ENCODE results near the gene ZNF540. TPM values are rescaled to one million over a fixed set of nuclear protein-coding genes. Genes with fewer than 3 reads are reported as not detected.

The ZNF540 gene
- total RNA-seq (10 to 100 TPM in 2 of 7 donors, 1 to 10 TPM in 5; 1.6 to 17.1 (median 8.8) TPM), polyA plus RNA-seq (1 to 10 TPM; 5.8 to 8.4 TPM)
- long read RNA-seq, donor 1, transcript ZNF540-201 (5 exons, 3,099 nt), result major isoform, 7 of 22 reads
- long read RNA-seq, donor 1, partial matches to known transcripts, result 6 of 22 reads
- long read RNA-seq, donor 1, other reads (novel, unspliced or antisense), result 5 of 22 reads
- long read RNA-seq, donor 2, partial matches to known transcripts, result 0 of 3 reads
- long read RNA-seq, donor 2, other reads (novel, unspliced or antisense), result 0 of 3 reads
- long read RNA-seq, donor 3, transcript ZNF540-201 (5 exons, 3,099 nt), result major isoform, 7 of 20 reads
- long read RNA-seq, donor 3, partial matches to known transcripts, result 1 of 20 reads
- long read RNA-seq, donor 3, other reads (novel, unspliced or antisense), result 9 of 20 reads

DNA sequence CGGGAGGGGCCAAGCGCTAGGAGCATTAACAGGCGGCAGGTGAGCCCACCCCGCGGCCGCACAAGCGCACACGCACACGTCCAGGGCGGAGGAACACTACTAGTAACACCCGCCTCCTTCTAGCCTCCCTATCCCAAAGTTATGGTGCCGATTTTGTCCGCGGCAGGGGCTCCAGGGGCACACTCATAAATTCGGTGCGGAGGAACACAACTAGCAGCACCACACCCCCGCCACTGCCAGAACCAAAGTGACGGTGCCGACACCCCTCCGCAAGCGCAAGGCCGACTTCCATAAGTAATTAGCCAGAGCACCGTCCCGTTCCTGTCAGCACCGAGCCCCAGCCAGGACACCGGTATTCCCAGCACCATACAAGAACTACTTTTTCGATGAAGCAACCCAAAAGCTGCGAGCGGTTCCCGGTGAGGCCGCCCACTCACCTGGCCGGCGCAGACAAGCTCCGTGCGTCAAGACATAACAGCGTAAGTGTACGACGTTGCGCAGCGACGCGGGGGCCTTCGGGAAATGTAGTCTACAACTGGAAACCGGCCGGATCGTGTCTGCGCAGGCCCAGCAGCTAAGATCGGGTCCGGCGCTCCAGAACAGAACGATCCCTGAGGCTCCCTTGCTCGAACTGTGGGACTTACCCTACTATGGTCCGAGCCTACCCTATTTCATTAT lies at the start of gene ZNF540, which contains the start of gene ZNF571:
TSS of gene ZNF540 (plus strand) at position 573 of the 678 bp plus-strand sequence. CDS start 3,572 bp downstream, outside the sequence.
TSS of gene ZNF571 (minus strand) at position 489 of the 678 bp plus-strand sequence. CDS start 8,116 bp downstream, outside the sequence.
- 0 to 1% (median 0%) methylated on average over 53 of the region's 53 CpGs for WGBS, 3 donors
- Histone ChIP-seq H3K36me3 (no peaks in the 10 kb centered on the region), H3K4me1 (ENCODE audit: insufficient read depth) (peaks cover 3% of the 10 kb centered on the region), H3K4me3 (peak within 1 kb of the TSS; percentile 60), H3K9me3 (peaks cover 0 to 13% of the 10 kb centered on the region in 2 donors), H3K27ac (peak within 1 kb of the TSS; percentile 75 to 89), H3K27me3 (no peaks in the 10 kb centered on the region)
- peak; percentile 93 to 96 (median 95) for DNase-seq
- TF ChIP-seq POLR2A (IDR thresholded peaks at IDR 0.05) (peak; percentile 63), EP300 (IDR thresholded peaks at IDR 0.05) (peak; percentile 59)
- TF ChIP-seq, protein P1, sequence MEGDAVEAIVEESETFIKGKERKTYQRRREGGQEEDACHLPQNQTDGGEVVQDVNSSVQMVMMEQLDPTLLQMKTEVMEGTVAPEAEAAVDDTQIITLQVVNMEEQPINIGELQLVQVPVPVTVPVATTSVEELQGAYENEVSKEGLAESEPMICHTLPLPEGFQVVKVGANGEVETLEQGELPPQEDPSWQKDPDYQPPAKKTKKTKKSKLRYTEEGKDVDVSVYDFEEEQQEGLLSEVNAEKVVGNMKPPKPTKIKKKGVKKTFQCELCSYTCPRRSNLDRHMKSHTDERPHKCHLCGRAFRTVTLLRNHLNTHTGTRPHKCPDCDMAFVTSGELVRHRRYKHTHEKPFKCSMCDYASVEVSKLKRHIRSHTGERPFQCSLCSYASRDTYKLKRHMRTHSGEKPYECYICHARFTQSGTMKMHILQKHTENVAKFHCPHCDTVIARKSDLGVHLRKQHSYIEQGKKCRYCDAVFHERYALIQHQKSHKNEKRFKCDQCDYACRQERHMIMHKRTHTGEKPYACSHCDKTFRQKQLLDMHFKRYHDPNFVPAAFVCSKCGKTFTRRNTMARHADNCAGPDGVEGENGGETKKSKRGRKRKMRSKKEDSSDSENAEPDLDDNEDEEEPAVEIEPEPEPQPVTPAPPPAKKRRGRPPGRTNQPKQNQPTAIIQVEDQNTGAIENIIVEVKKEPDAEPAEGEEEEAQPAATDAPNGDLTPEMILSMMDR (IDR thresholded peaks at IDR 0.05), result no peak
- intact Hi-C loops (cut with DNase I), result no loop called here

DNA sequence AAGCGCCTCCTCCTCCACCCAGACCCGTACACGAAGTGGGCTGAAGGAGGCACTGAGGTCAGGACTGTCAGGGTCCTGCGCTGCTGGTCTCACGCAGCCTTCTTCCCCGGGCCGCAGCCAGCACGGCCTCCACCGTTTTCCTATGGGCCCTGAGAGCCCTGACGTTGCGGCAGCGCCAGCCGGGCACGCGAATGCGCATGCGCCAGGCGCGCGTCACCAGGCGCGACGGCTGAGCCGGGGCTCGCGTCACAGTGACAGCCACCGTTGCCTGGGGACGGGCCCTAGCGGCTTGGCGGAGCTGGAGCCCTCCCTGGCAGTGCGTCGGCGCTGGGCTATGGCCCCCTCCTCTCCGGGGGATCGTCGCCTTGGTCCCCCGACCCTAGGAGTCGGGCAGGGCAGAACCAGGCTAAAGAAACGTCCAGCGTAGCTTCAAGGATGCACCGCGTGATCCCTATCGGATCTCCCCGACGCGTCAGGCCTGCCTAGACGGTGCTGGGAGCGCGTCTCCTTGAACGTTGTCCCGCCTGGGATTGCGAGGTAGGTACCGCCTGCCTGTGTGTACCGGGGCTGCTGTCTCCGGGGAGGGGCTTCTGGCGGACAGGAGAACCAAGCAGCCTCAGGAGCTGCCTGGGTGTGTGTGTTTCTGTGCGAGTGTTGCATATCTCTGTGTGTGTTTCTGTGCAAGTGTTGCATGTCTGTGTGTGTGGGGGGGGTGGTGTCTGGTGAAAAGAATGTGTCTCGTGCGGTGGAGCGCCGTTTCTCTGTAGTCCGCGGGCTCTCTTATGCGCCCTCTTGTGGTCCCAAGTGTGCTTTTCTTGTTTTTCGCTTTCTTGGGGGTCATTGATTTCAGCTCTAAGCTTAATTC lies 43.3 kb upstream of the ZNF540 start:
- no peak overlapping the region for H3K27ac ChIP-seq
- H3K4me3 ChIP-seq, result peak overlapping the region; percentile 5
- no peak for DNase-seq
- 2 to 7% (median 5%) methylated on average over 41 to 65 of the region's 65 CpGs for WGBS, 3 donors
- no peaks in the 10 kb centered on the region for H3K4me1 ChIP-seq (ENCODE audit: insufficient read depth)
- no peaks in the 10 kb centered on the region for H3K27me3 ChIP-seq
- H3K9me3 ChIP-seq, result peaks cover 5 to 51% of the 10 kb centered on the region in 2 donors
- intact Hi-C loops (cut with DNase I), result no loop called here
- H3K36me3 ChIP-seq, result no peaks in the 10 kb centered on the region
- TF ChIP-seq EP300 (IDR thresholded peaks at IDR 0.05) (no peak), POLR2A (IDR thresholded peaks at IDR 0.05) (no peak)
- TF ChIP-seq, protein P1 (IDR thresholded peaks at IDR 0.05), result no peak

DNA sequence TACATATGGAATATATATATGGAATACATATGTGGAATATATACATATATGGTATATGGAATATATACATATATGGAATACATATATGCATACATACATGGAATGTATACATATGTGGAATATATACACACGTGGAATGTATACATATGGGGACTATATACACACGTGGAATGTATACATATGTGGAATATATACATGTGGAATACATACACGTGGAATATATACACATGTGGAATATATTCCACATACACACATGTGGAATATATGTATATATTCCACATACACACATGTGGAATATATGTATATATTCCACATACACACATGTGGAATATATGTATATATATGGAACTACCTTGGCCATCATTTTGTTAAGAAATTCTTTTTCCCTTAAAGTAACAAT lies 31.2 kb upstream of the ZNF540 start:
- WGBS, 3 donors, result 92 to 99% (median 96%) methylated on average over 3 of the region's 3 CpGs
- Histone ChIP-seq H3K9me3 (peaks cover 13 to 54% of the 10 kb centered on the region in 2 donors), H3K27ac (no peak overlapping the region), H3K27me3 (no peaks in the 10 kb centered on the region), H3K36me3 (no peaks in the 10 kb centered on the region), H3K4me3 (no peak overlapping the region), H3K4me1 (ENCODE audit: insufficient read depth) (no peaks in the 10 kb centered on the region)
- DNase-seq, result no peak
- TF ChIP-seq, protein P1 (IDR thresholded peaks at IDR 0.05), result no peak
- TF ChIP-seq EP300 (IDR thresholded peaks at IDR 0.05) (no peak), POLR2A (IDR thresholded peaks at IDR 0.05) (no peak)
- intact Hi-C loops (cut with DNase I), result no loop called here

Data from ovary (tissue), 10 donors.